Endothelial cell (in vitro differentiated cells): Measurements from ENCODE around the gene SLC7A14. TPM values are rescaled to one million over a fixed set of nuclear protein-coding genes. Genes with fewer than 3 reads are reported as not detected.

Experiments
- DNase-seq: peaks from one replicate; pipeline ENCODE4 v3.0.0; 2021; ENCODE audit warnings: low spot score
- H3K27ac Mint-ChIP-seq: one replicate; pipeline ENCODE4 v1.8.0; 2021; ENCODE audit warnings: mixed read lengths, inconsistent platforms; ENCODE audit not compliant: unreplicated experiment
- H3K27me3 Mint-ChIP-seq: one replicate; pipeline ENCODE4 v1.8.0; 2021; ENCODE audit warnings: mild to moderate bottlenecking, moderate library complexity, mixed read lengths, inconsistent platforms; ENCODE audit not compliant: unreplicated experiment
- H3K36me3 Mint-ChIP-seq: one replicate; pipeline ENCODE4 v1.8.0; 2021; ENCODE audit warnings: mild to moderate bottlenecking, low read depth, mixed read lengths, inconsistent platforms; ENCODE audit not compliant: unreplicated experiment
- H3K4me1 Mint-ChIP-seq: one replicate; pipeline ENCODE4 v1.8.0; 2021; ENCODE audit warnings: mild to moderate bottlenecking, mixed read lengths, inconsistent platforms; ENCODE audit not compliant: unreplicated experiment
- H3K4me3 Mint-ChIP-seq: one replicate; pipeline ENCODE4 v1.8.0; 2021; ENCODE audit warnings: mild to moderate bottlenecking, mixed read lengths, inconsistent platforms; ENCODE audit not compliant: unreplicated experiment
- H3K9me3 Mint-ChIP-seq: one replicate; pipeline ENCODE4 v1.8.0; 2021; ENCODE audit warnings: mixed read lengths, inconsistent platforms; ENCODE audit not compliant: unreplicated experiment
- CTCF ChIP-seq: fragments of 200-600 bp; sonication (generic); IDR thresholded peaks from one replicate; pipeline ENCODE4 v1.5.0; 2021; ENCODE audit warnings: antibody characterized with exemption; ENCODE audit not compliant: unreplicated experiment
- long read RNA-seq: library from polyadenylated mRNA; unstranded; transcript quantifications from one replicate; pipeline ENCODE4 v2.0.0, GENCODE V29; 2020; ENCODE audit not compliant: unreplicated experiment
- total RNA-seq: library from RNA; stranded (reverse); fragmentation: NEBNext Ultra II Directional; extraction: Animal tissue kit (Norgen Biotek cat#: 25700); gene quantifications from one replicate; pipeline ENCODE4 v1.2.1, GENCODE V29; 2021; ENCODE audit not compliant: unreplicated experiment

Gene SLC7A14
- 2.5 TPM for total RNA-seq
- long read RNA-seq, full-length matches to known transcripts = 1 of 2 reads
- long read RNA-seq, partial matches to known transcripts = 0 of 2 reads
- long read RNA-seq, other reads (novel, unspliced or antisense) = 1 of 2 reads

GRCh38 chr3:170585937-170586310 is at the start of gene SLC7A14:
Gene SLC7A14 (minus strand): TSS chr3:170586075. CDS start chr3:170526936, 59,139 bp downstream.
- TF ChIP-seq CTCF = no peak
- peaks cover 12% of the 10 kb centered on the region for H3K4me1 Mint-ChIP-seq
- H3K27ac Mint-ChIP-seq = no peak within 1 kb of the TSS
- H3K4me3 Mint-ChIP-seq = peak within 1 kb of the TSS; percentile 81
- no peaks in the 10 kb centered on the region for H3K36me3 Mint-ChIP-seq
- peaks cover 7% of the 10 kb centered on the region for H3K27me3 Mint-ChIP-seq
- DNase-seq = no peak
- H3K9me3 Mint-ChIP-seq = no peaks in the 10 kb centered on the region

- H3K4me1 Mint-ChIP-seq = no peaks in the 10 kb centered on the region
- DNase-seq = no peak
- H3K27me3 Mint-ChIP-seq = no peaks in the 10 kb centered on the region
- TF ChIP-seq CTCF = no peak
- H3K27ac Mint-ChIP-seq = no peak overlapping the region
- no peaks in the 10 kb centered on the region for H3K9me3 Mint-ChIP-seq
- no peak overlapping the region for H3K4me3 Mint-ChIP-seq
- no peaks in the 10 kb centered on the region for H3K36me3 Mint-ChIP-seq
Measured at GRCh38 chr3:170635385-170635735, 49.5 kb upstream of the SLC7A14 start.

GRCh38 chr3:170634663-170635384 is 48.9 kb upstream of the SLC7A14 start:
- no peak overlapping the region for H3K4me3 Mint-ChIP-seq
- no peaks in the 10 kb centered on the region for H3K4me1 Mint-ChIP-seq

GRCh38 chr3:170633573-170633972 is 47.7 kb upstream of the SLC7A14 start:
- Mint-ChIP-seq H3K4me3 (no peak overlapping the region), H3K27me3 (no peaks in the 10 kb centered on the region)

More at GRCh38 chr3:170634663-170635384, 48.9 kb upstream of the SLC7A14 start:
- Mint-ChIP-seq H3K27ac (no peak overlapping the region), H3K9me3 (no peaks in the 10 kb centered on the region), H3K36me3 (no peaks in the 10 kb centered on the region), H3K27me3 (no peaks in the 10 kb centered on the region)
- DNase-seq = no peak
- no peak for TF ChIP-seq CTCF

More at GRCh38 chr3:170633573-170633972, 47.7 kb upstream of the SLC7A14 start:
- no peak overlapping the region for H3K27ac Mint-ChIP-seq
- DNase-seq = no peak
- H3K9me3 Mint-ChIP-seq = no peaks in the 10 kb centered on the region
- TF ChIP-seq CTCF = no peak
- H3K4me1 Mint-ChIP-seq = no peaks in the 10 kb centered on the region
- H3K36me3 Mint-ChIP-seq = no peaks in the 10 kb centered on the region
